GM23338 (cell line): ENCODE measurements around the gene SACS. TPM values are rescaled to one million over a fixed set of nuclear protein-coding genes. Genes with fewer than 3 reads are reported as not detected.

Experiments
- ATAC-seq: fragments of 200-7000 bp; cut with Tn5 transposase; 3 replicates; pipeline ENCODE4 v1.9.1; 2020
- DNase-seq: peaks from one replicate; pipeline ENCODE4 v3.0.0-alpha.2; 2015; ENCODE audit warnings: low spot score
- H2AFZ ChIP-seq: fragments of 200-600 bp; sonication (generic); 2 replicates; pipeline ENCODE4 v1.8.0; 2016; ENCODE audit warnings: antibody characterized with exemption, mild to moderate bottlenecking, moderate library complexity
- H3F3A ChIP-seq: fragments of 200-600 bp; sonication (generic); replicated peaks from 2 replicates; pipeline ENCODE4 v1.8.0; 2017; ENCODE audit warnings: antibody characterized with exemption, mixed run types, low read depth
- H3K27ac ChIP-seq: fragments of 200-600 bp; sonication (generic); 2 replicates; pipeline ENCODE4 v1.6.1; 2016; ENCODE audit warnings: low read depth
- H3K27me3 ChIP-seq: fragments of 200-600 bp; sonication (generic); 2 replicates; pipeline ENCODE4 v1.8.0; 2016; ENCODE audit warnings: mild to moderate bottlenecking, mixed run types, moderate library complexity; ENCODE audit not compliant: insufficient read depth
- H3K36me3 ChIP-seq: fragments of 200-600 bp; sonication (generic); 2 replicates; pipeline ENCODE4 v1.8.0; 2016; ENCODE audit warnings: mild to moderate bottlenecking; ENCODE audit not compliant: insufficient read depth
- H3K4me1 ChIP-seq: fragments of 200-600 bp; sonication (generic); 2 replicates; pipeline ENCODE4 v1.8.0; 2016; ENCODE audit warnings: mild to moderate bottlenecking, moderate library complexity; ENCODE audit not compliant: insufficient read depth
- H3K4me2 ChIP-seq: fragments of 200-600 bp; sonication (generic); 2 replicates; pipeline ENCODE4 v1.7.1; 2017; ENCODE audit warnings: mixed run types
- H3K4me3 ChIP-seq: fragments of 200-600 bp; sonication (generic); 2 replicates; pipeline ENCODE4 v1.6.1; 2016; ENCODE audit warnings: mixed run types
- H3K79me2 ChIP-seq: fragments of 200-600 bp; sonication (generic); replicated peaks from 2 replicates; pipeline ENCODE4 v1.8.0; 2017; ENCODE audit warnings: mild to moderate bottlenecking; ENCODE audit not compliant: insufficient read depth
- H3K9me2 ChIP-seq: fragments of 200-600 bp; sonication (generic); 2 replicates; pipeline ENCODE4 v1.8.0; 2017; ENCODE audit not compliant: insufficient read depth
- H4K20me1 ChIP-seq: fragments of 200-600 bp; sonication (generic); replicated peaks from 2 replicates; pipeline ENCODE4 v1.8.0; 2017; ENCODE audit warnings: mild to moderate bottlenecking; ENCODE audit not compliant: insufficient read depth
- H3K27ac Mint-ChIP-seq: 2 replicates; pipeline ENCODE4 v1.8.0; 2020; ENCODE audit warnings: inconsistent platforms, mild to moderate bottlenecking, moderate library complexity, mixed read lengths
- H3K27me3 Mint-ChIP-seq: 3 replicates; pipeline ENCODE4 v1.8.0; 2022; ENCODE audit warnings: low read depth, mild to moderate bottlenecking, moderate library complexity, mixed read lengths, inconsistent platforms; ENCODE audit not compliant: insufficient read depth, poor library complexity
- H3K36me3 Mint-ChIP-seq: 3 replicates; pipeline ENCODE4 v1.8.0; 2021; ENCODE audit warnings: low read depth, mild to moderate bottlenecking, inconsistent platforms, moderate library complexity, mixed read lengths
- H3K4me1 Mint-ChIP-seq: 3 replicates; pipeline ENCODE4 v1.8.0; 2020; ENCODE audit warnings: mild to moderate bottlenecking, inconsistent platforms, mixed read lengths
- H3K4me3 Mint-ChIP-seq: 3 replicates; pipeline ENCODE4 v1.8.0; 2021; ENCODE audit warnings: moderate library complexity, mild to moderate bottlenecking, inconsistent platforms, mixed read lengths
- H3K9me3 Mint-ChIP-seq: 3 replicates; pipeline ENCODE4 v1.8.0; 2020; ENCODE audit warnings: moderate library complexity, mild to moderate bottlenecking, inconsistent platforms, mixed read lengths
- CREB1 ChIP-seq: fragments of 250-450 bp; sonication (Bioruptor Pico); IDR thresholded peaks from 2 replicates; pipeline ENCODE4 v1.5.0; 2020; ENCODE audit warnings: low read depth, mild to moderate bottlenecking, moderate library complexity
- EZH2 ChIP-seq: fragments of 200-600 bp; sonication (generic); IDR thresholded peaks from one replicate; pipeline ENCODE4 v1.8.0; 2017; ENCODE audit warnings: antibody characterized with exemption, mild to moderate bottlenecking, low read depth; ENCODE audit not compliant: unreplicated experiment
- JUNB ChIP-seq: IDR thresholded peaks from one replicate; pipeline ENCODE4 v1.6.1; 2016; ENCODE audit warnings: antibody characterized with exemption; ENCODE audit not compliant: unreplicated experiment
- POLR2AphosphoS5 ChIP-seq: IDR thresholded peaks from 2 replicates; pipeline ENCODE4 v1.6.1; 2016; ENCODE audit warnings: antibody characterized with exemption, low read depth
- REST ChIP-seq: IDR thresholded peaks from one replicate; pipeline ENCODE4 v1.6.1; 2018; ENCODE audit warnings: antibody characterized with exemption; ENCODE audit not compliant: unreplicated experiment
- STAT1 ChIP-seq: IDR thresholded peaks from one replicate; pipeline ENCODE4 v1.6.1; 2016; ENCODE audit warnings: antibody characterized with exemption; ENCODE audit not compliant: unreplicated experiment
- ZNF331 ChIP-seq: fragments of 250-450 bp; sonication (Bioruptor Pico); IDR thresholded peaks from 2 replicates; pipeline ENCODE4 v1.5.0; 2020; ENCODE audit warnings: low read depth, mild to moderate bottlenecking, moderate library complexity
- ZNF462 ChIP-seq: fragments of 250-450 bp; sonication (Bioruptor Pico); IDR thresholded peaks from 2 replicates; pipeline ENCODE4 v1.5.0; 2020; ENCODE audit warnings: mild to moderate bottlenecking, moderate library complexity
- polyA plus RNA-seq: library from polyadenylated mRNA; unstranded; fragments of >200 nt; fragmentation: Nextera tagmentation; extraction: Ambion mirVana; gene quantifications from 2 replicates; pipeline ENCODE4 v1.2.1, GENCODE V29; 2016
- total RNA-seq: library from RNA; depleted of rRNA; stranded (reverse); fragments of >200 nt; shearing (Covaris generic); gene quantifications from 2 replicates; pipeline ENCODE4 v1.2.3, GENCODE V29; 2014
- TF ChIP-seq, protein P1 (sequence below), 2 experiments: fragments of 200-600 bp in 1 of 2; sonication (generic) in 1 of 2; conservative IDR thresholded peaks; 2 replicates each; pipeline versions ENCODE4 v1.5.1 to v1.6.1; 2016 to 2017; ENCODE audit warnings: antibody characterized with exemption in 2 of 2, low read depth in 2 of 2, mild to moderate bottlenecking in 2 of 2, moderate library complexity in 1 of 2

SACS gene
- total and polyA plus RNA-seq, 2 experiments from 2014 or later: 13.8 to 58.7 TPM

- H3K27ac Mint-ChIP-seq: no peak overlapping the region
- peaks cover 13% of the 10 kb centered on the region; the same call in 1 of the 3 replicates for H3K9me3 Mint-ChIP-seq
Observed at GRCh38 chr13:23288564-23288963, 144.9 kb downstream of the SACS start.

DNA sequence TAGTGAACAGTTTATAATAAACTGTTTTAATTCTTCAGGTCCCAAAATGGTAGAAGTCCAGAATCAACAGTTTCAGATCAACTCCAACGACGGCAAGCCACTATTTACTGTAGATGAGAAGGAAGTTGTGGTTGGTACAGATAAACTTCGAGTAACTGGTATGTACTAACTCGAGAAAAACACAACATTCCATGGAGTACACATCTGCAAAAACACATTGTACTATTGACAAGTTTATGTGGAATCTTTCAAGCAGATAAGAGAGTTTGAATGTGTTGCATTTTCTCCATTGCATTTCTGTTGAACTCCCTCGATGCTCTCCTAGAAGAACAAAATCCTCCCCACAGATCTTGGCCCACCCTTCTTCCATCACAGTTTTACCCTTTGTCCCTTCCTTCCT is 154.2 kb downstream of the SACS start:
- no peak for ATAC-seq
- no peak overlapping the region for H3K4me3 ChIP-seq
- no peak for DNase-seq
- no peak for TF ChIP-seq JUNB
- TF ChIP-seq, protein P1, sequence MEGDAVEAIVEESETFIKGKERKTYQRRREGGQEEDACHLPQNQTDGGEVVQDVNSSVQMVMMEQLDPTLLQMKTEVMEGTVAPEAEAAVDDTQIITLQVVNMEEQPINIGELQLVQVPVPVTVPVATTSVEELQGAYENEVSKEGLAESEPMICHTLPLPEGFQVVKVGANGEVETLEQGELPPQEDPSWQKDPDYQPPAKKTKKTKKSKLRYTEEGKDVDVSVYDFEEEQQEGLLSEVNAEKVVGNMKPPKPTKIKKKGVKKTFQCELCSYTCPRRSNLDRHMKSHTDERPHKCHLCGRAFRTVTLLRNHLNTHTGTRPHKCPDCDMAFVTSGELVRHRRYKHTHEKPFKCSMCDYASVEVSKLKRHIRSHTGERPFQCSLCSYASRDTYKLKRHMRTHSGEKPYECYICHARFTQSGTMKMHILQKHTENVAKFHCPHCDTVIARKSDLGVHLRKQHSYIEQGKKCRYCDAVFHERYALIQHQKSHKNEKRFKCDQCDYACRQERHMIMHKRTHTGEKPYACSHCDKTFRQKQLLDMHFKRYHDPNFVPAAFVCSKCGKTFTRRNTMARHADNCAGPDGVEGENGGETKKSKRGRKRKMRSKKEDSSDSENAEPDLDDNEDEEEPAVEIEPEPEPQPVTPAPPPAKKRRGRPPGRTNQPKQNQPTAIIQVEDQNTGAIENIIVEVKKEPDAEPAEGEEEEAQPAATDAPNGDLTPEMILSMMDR (conservative IDR thresholded peaks at IDR 0.05; ENCODE audit: low read depth in 2 of 2): no peak
- TF ChIP-seq EZH2: no peak
- no peak for TF ChIP-seq REST
- TF ChIP-seq STAT1: no peak
- no peak for TF ChIP-seq CREB1 (CRISPR knock-in tag)
- no peak for TF ChIP-seq POLR2AphosphoS5
- no peak for TF ChIP-seq ZNF462
- Mint-ChIP-seq H3K4me1 (no peaks in the 10 kb centered on the region), H3K36me3 (no peaks in the 10 kb centered on the region; the same call in 2 of the 3 replicates), H3K4me3 (no peak overlapping the region), H3K9me3 (peaks cover 14% of the 10 kb centered on the region), H3K27ac (no peak overlapping the region), H3K27me3 (no peaks in the 10 kb centered on the region)
- no peak overlapping the region for H3K27ac ChIP-seq
- H3K9me2 ChIP-seq: peaks cover 4% of the 10 kb centered on the region; the same call in 1 of the 2 replicates
- H4K20me1 ChIP-seq: no peaks in the 10 kb centered on the region
- H3K27me3 ChIP-seq: no peaks in the 10 kb centered on the region
- no peaks in the 10 kb centered on the region for H3F3A ChIP-seq
- H2AFZ ChIP-seq: no peak overlapping the region
- no peaks in the 10 kb centered on the region for H3K36me3 ChIP-seq
- H3K4me1 ChIP-seq: no peaks in the 10 kb centered on the region
- H3K4me2 ChIP-seq: no peak overlapping the region
- H3K79me2 ChIP-seq: no peaks in the 10 kb centered on the region

More at GRCh38 chr13:23288564-23288963, 144.9 kb downstream of the SACS start:
- no peaks in the 10 kb centered on the region for H3K36me3 ChIP-seq
- no peaks in the 10 kb centered on the region for H3K36me3 Mint-ChIP-seq
- ATAC-seq (no peak), DNase-seq (no peak)
- no peak overlapping the region for H2AFZ ChIP-seq
- no peak for TF ChIP-seq ZNF331
- no peaks in the 10 kb centered on the region for H3F3A ChIP-seq
- no peak overlapping the region for H3K4me3 Mint-ChIP-seq
- H3K4me2 ChIP-seq: no peak overlapping the region
- H3K79me2 ChIP-seq: no peaks in the 10 kb centered on the region
- no peaks in the 10 kb centered on the region for H3K4me1 Mint-ChIP-seq
- no peaks in the 10 kb centered on the region for H3K4me1 ChIP-seq
- no peaks in the 10 kb centered on the region for H3K27me3 Mint-ChIP-seq
- no peak overlapping the region for H3K4me3 ChIP-seq
- no peaks in the 10 kb centered on the region for H4K20me1 ChIP-seq
- H3K9me2 ChIP-seq: no peaks in the 10 kb centered on the region
- no peak overlapping the region for H3K27ac ChIP-seq
- no peaks in the 10 kb centered on the region for H3K27me3 ChIP-seq
